DND-41 (cell line): Measurements from ENCODE around the gene RGS6.

Experiments used
- CTCF ChIP-seq: IDR thresholded peaks from 2 replicates; pipeline ENCODE4 v1.5.1; 2012; ENCODE audit warnings: borderline replicate concordance, low read length, moderate library complexity, mild to moderate bottlenecking; ENCODE audit not compliant: poor library complexity, severe bottlenecking; ENCODE audit errors: extremely low read depth
- EZH2 ChIP-seq: IDR thresholded peaks from 3 replicates; pipeline ENCODE4 v1.6.1; 2012; ENCODE audit warnings: borderline replicate concordance, low read depth, mild to moderate bottlenecking, moderate library complexity, low read length, inconsistent platforms; ENCODE audit not compliant: severe bottlenecking

GRCh38 chr14:72555609-72556000 lies 623.4 kb downstream of the RGS6 start:
- TF ChIP-seq CTCF, result no peak
- no peak for TF ChIP-seq EZH2
